Transverse colon (tissue), 4 donors: ENCODE measurements around the gene TOE1.

Experiments
- EP300 ChIP-seq: sonication (generic); formaldehyde crosslinking; IDR thresholded peaks from one replicate; pipeline ENCODE4 v1.6.1; 2017; ENCODE audit warnings: antibody characterized with exemption, low read depth
- POLR2A ChIP-seq: fragments of 450-650 bp; IDR thresholded peaks from one replicate; pipeline ENCODE4 v1.6.1; 2016; ENCODE audit warnings: antibody characterized with exemption, mild to moderate bottlenecking, moderate library complexity
- POLR2AphosphoS5 ChIP-seq, 3 donors: sonication (generic); formaldehyde crosslinking; IDR thresholded peaks; one replicate each; pipeline ENCODE4 v1.6.1; 2016; ENCODE audit warnings: antibody characterized with exemption in 3 of 3
- TF ChIP-seq, protein P1 (sequence below), 5 experiments: fragments of 200-600 bp in 3 of 5; fragments of 450-650 bp in 2 of 5; sonication (generic) in 3 of 5; IDR thresholded peaks; 1 replicate in 2 of 5; 2 replicates in 3 of 5; pipeline ENCODE4 v1.5.1; 2016 to 2017; ENCODE audit warnings: antibody characterized with exemption in 5 of 5, inconsistent platforms in 3 of 5, mild to moderate bottlenecking in 2 of 5, moderate library complexity in 1 of 5

DNA sequence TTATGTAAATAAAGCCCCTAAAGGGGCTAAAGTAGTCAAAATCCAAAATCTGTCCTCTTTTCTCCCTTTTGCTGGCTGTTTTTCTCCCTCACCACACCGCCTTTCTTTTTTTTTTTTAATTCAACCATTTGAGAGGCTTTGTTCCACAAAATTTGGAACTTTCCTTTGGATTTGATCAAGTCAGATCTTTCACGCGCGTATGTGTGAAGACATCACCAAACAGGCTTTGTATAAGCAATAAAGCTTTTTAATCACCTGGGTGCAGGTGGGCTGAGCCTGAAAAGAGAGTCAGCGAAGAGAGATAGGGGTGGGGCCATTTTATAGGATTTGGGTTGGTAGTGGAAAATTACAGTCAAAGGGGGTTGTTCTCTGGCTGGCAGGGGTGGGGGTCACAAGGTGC is 18.5 kb upstream of the TOE1 start:
- TF ChIP-seq, protein P1, sequence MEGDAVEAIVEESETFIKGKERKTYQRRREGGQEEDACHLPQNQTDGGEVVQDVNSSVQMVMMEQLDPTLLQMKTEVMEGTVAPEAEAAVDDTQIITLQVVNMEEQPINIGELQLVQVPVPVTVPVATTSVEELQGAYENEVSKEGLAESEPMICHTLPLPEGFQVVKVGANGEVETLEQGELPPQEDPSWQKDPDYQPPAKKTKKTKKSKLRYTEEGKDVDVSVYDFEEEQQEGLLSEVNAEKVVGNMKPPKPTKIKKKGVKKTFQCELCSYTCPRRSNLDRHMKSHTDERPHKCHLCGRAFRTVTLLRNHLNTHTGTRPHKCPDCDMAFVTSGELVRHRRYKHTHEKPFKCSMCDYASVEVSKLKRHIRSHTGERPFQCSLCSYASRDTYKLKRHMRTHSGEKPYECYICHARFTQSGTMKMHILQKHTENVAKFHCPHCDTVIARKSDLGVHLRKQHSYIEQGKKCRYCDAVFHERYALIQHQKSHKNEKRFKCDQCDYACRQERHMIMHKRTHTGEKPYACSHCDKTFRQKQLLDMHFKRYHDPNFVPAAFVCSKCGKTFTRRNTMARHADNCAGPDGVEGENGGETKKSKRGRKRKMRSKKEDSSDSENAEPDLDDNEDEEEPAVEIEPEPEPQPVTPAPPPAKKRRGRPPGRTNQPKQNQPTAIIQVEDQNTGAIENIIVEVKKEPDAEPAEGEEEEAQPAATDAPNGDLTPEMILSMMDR (IDR thresholded peaks at IDR 0.05): no peak
- no peak for TF ChIP-seq POLR2A
- TF ChIP-seq EP300: no peak
- no peak for TF ChIP-seq POLR2AphosphoS5 (IDR thresholded peaks at IDR 0.05)
